Effector CD8-positive, alpha-beta T cell (primary cell): ENCODE results near the gene DOK4.

Experiments used
- DNase-seq: peaks from one replicate; lab custom pipeline; 2025; lab: John Stamatoyannopoulos, UW

Gene DOK4

GRCh38 chr16:57519796-57520360 lies 33.6 kb upstream of the DOK4 start:
- peak; percentile 80 for DNase-seq

- no peak for DNase-seq
Observed at GRCh38 chr16:57518922-57519321, 32.6 kb upstream of the DOK4 start.

GRCh38 chr16:57518520-57518919 lies 32.2 kb upstream of the DOK4 start:
- no peak for DNase-seq

- DNase-seq: no peak
Observed at GRCh38 chr16:57517397-57518367, 31.4 kb upstream of the DOK4 start.

GRCh38 chr16:57516773-57517172 lies 30.5 kb upstream of the DOK4 start:
- no peak for DNase-seq

GRCh38 chr16:57516176-57516725 lies 30.0 kb upstream of the DOK4 start:
- no peak for DNase-seq

GRCh38 chr16:57514791-57515600 lies 28.7 kb upstream of the DOK4 start:
- DNase-seq: no peak

GRCh38 chr16:57514371-57514770 lies 28.1 kb upstream of the DOK4 start:
- no peak for DNase-seq

- no peak for DNase-seq
Observed at GRCh38 chr16:57513371-57514102, 27.2 kb upstream of the DOK4 start.

- no peak for DNase-seq
Observed at GRCh38 chr16:57512296-57513001, 26.2 kb upstream of the DOK4 start.

GRCh38 chr16:57510016-57510871 lies 24.0 kb upstream of the DOK4 start:
- no peak for DNase-seq

GRCh38 chr16:57509231-57509923 lies 23.1 kb upstream of the DOK4 start:
- DNase-seq: no peak

- no peak for DNase-seq
Observed at GRCh38 chr16:57508035-57508425, 21.7 kb upstream of the DOK4 start.

- no peak for DNase-seq
Observed at GRCh38 chr16:57507136-57508034, 21.1 kb upstream of the DOK4 start.

GRCh38 chr16:57505169-57505568 lies 18.9 kb upstream of the DOK4 start:
- DNase-seq: no peak

- DNase-seq: no peak
Observed at GRCh38 chr16:57504491-57504890, 18.2 kb upstream of the DOK4 start.

- DNase-seq: no peak
Observed at GRCh38 chr16:57504001-57504400, 17.7 kb upstream of the DOK4 start.

- no peak for DNase-seq
Observed at GRCh38 chr16:57503366-57503765, 17.1 kb upstream of the DOK4 start.
